ENCODE results near the gene SGK1. TPM values are rescaled to one million over a fixed set of nuclear protein-coding genes. Genes with fewer than 3 reads are reported as not detected.

SGK1 gene
- total and polyA plus RNA-seq, 8 donors: 26.6 to 236 (median 82.1) TPM

GRCh38 chr6:134164300-134164699 is 153.6 kb downstream of the SGK1 start:
- TF ChIP-seq, protein P1, sequence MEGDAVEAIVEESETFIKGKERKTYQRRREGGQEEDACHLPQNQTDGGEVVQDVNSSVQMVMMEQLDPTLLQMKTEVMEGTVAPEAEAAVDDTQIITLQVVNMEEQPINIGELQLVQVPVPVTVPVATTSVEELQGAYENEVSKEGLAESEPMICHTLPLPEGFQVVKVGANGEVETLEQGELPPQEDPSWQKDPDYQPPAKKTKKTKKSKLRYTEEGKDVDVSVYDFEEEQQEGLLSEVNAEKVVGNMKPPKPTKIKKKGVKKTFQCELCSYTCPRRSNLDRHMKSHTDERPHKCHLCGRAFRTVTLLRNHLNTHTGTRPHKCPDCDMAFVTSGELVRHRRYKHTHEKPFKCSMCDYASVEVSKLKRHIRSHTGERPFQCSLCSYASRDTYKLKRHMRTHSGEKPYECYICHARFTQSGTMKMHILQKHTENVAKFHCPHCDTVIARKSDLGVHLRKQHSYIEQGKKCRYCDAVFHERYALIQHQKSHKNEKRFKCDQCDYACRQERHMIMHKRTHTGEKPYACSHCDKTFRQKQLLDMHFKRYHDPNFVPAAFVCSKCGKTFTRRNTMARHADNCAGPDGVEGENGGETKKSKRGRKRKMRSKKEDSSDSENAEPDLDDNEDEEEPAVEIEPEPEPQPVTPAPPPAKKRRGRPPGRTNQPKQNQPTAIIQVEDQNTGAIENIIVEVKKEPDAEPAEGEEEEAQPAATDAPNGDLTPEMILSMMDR (IDR thresholded peaks at IDR 0.05): no peak
- intact Hi-C loops (cut with DNase I): no loop called here
- H3K9me3 ChIP-seq: no peaks in the 10 kb centered on the region
- no peak for DNase-seq
- no peak overlapping the region for H3K4me3 ChIP-seq
- no peaks in the 10 kb centered on the region for H3K27me3 ChIP-seq
- H3K4me1 ChIP-seq: peaks cover 0 to 6% of the 10 kb centered on the region in 2 donors
- no peak overlapping the region for H3K27ac ChIP-seq
- H3K36me3 ChIP-seq: peaks cover 0 to 18% of the 10 kb centered on the region in 2 donors
- no peak for ATAC-seq

DNA sequence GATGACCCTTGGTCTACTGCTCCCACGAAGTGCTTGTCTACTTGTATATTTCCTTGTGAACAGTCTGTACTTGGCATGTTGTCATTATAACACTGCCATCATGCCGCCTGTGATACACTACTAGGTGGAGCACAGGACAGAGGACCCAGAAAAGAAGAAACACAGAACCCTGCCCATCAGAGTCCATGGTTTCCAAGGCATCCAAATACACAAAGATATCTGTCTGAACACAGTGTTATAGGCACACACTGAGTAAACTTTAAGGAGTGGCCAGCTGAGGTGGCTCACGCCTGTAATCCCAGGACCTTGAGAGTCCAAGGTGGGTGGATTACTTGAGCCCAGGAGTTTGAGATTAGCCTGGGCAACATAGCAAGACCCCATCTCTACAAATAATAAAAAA is 155.0 kb downstream of the SGK1 start:
- DNase-seq: no peak
- TF ChIP-seq, protein P1 (IDR thresholded peaks at IDR 0.05): no peak
- Histone ChIP-seq H3K36me3 (peaks cover 0 to 4% of the 10 kb centered on the region in 2 donors), H3K9me3 (no peaks in the 10 kb centered on the region), H3K4me1 (no peaks in the 10 kb centered on the region), H3K27me3 (no peaks in the 10 kb centered on the region), H3K4me3 (no peak overlapping the region), H3K27ac (no peak overlapping the region)
- intact Hi-C loops (cut with DNase I): no loop called here
- no peak for ATAC-seq

DNA sequence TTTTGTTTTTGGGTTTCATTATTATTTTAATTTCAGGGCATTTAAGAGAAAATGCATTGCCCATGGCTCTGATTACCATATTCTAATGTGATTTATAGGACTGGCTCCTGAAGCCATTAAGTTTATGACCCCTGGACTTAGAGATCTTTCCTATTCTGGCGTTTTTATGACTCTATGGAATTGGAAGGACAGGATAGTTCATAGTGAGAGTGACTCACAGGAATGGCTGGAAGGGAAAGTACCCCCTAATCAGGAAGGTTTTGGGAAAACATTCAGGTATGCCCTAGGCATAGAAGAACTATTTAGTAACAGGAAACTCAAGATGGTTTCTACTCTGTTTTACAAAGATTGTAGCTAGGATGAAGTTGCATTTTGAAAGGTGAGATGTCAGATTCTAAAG is 156.9 kb downstream of the SGK1 start:
- no peaks in the 10 kb centered on the region for H3K27me3 ChIP-seq
- no peak for DNase-seq
- H3K4me3 ChIP-seq: no peak overlapping the region
- no peaks in the 10 kb centered on the region for H3K9me3 ChIP-seq
- TF ChIP-seq, protein P1 (IDR thresholded peaks at IDR 0.05): no peak
- no peak overlapping the region for H3K27ac ChIP-seq
- intact Hi-C loops (cut with DNase I): no loop called here
- H3K4me1 ChIP-seq: no peaks in the 10 kb centered on the region
- ATAC-seq: no peak
- H3K36me3 ChIP-seq: no peaks in the 10 kb centered on the region

DNA sequence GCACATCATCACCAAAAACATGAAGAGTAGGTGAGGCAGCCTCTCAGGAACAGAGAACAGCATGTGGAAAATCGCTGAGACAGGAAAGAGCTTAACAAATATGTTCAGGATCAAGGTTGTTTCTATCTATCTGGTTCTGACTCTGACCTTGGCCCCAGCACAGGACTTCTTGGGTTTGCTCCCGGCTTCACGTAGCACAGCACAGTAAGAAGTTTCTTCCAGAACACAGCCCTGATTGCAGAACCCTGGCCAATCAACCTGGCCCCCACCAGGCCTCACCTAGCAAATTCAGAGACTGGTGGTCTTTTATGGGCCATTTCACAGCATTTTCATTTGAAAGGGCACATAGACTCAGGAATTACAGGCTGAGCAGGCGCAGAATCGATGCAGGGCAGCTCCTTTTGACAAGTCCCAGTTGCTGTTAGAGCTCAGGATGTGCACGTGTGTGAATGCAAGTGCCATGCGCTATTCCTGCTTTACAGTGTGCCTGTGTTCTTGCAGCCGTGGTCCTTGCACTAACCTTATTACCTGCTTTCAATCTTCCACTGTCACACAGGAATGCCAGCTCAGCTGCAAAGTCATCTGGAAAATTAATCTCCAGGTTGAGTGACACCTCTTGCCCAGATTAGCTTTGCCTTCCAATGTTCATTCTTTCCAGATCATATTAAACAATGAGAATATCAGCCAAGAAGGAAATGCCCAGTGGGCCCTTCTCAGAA is 165.0 kb downstream of the SGK1 start:
- Histone ChIP-seq H3K4me3 (no peak overlapping the region), H3K27me3 (no peaks in the 10 kb centered on the region), H3K9me3 (no peaks in the 10 kb centered on the region), H3K36me3 (no peaks in the 10 kb centered on the region), H3K27ac (no peak overlapping the region), H3K4me1 (no peaks in the 10 kb centered on the region)
- ATAC-seq (no peak), DNase-seq (no peak)
- TF ChIP-seq, protein P1 (IDR thresholded peaks at IDR 0.05): no peak
- intact Hi-C loops (cut with DNase I): loop anchor here in 1 of 2 donors (10.0 kb wide), 1 partner anchor 782 kb away; no protein-coding TSS in a partner anchor

GRCh38 chr6:134148566-134148965 is 169.3 kb downstream of the SGK1 start:
- DNase-seq: no peak
- no peaks in the 10 kb centered on the region for H3K4me1 ChIP-seq
- no peak overlapping the region for H3K4me3 ChIP-seq
- intact Hi-C loops (cut with DNase I): no loop called here
- TF ChIP-seq, protein P1 (IDR thresholded peaks at IDR 0.05): no peak
- H3K27ac ChIP-seq: no peak overlapping the region
- no peaks in the 10 kb centered on the region for H3K36me3 ChIP-seq
- H3K9me3 ChIP-seq: no peaks in the 10 kb centered on the region
- H3K27me3 ChIP-seq: no peaks in the 10 kb centered on the region
- ATAC-seq: no peak

Measured in left lung (tissue), 10 donors.